OCI-LY7 (cell line): ENCODE results near the gene CASP9. TPM values are rescaled to one million over a fixed set of nuclear protein-coding genes. Genes with fewer than 3 reads are reported as not detected.
"Not testable (repeated sequence)": the region's sequence is repeated elsewhere in the genome, so short reads cannot be mapped to it uniquely, and the experiment has no call there.

Experiments used
- BruUV-seq: library from RNA; stranded (reverse); fragments of 400-500 nt; replicated peaks from 2 replicates; lab custom pipeline; 2021; lab: Mats Ljungman, UMichigan
- CTCF ChIA-PET: fragments of 300-600 bp; sonication (Branson Sonifier 250); formaldehyde crosslinking; loops from one replicate; lab custom pipeline; 2022; ENCODE audit warnings: antibody characterized with exemption; ENCODE audit not compliant: unreplicated experiment; lab: Charles Lee
- POLR2A ChIA-PET: fragments of 300-600 bp; sonication (Branson Sonifier 250); formaldehyde crosslinking; loops from one replicate; lab custom pipeline; 2022; ENCODE audit warnings: antibody characterized with exemption; lab: Charles Lee
- DNase-seq: peaks from one replicate; pipeline ENCODE4 v3.0.0-alpha.2; 2015; ENCODE audit warnings: low spot score
- H2AFZ ChIP-seq: fragments of 200-600 bp; sonication (generic), shearing (Covaris generic); 2 replicates; pipeline ENCODE4 v1.6.1; 2014; ENCODE audit warnings: mild to moderate bottlenecking, antibody characterized with exemption, low read length, moderate library complexity
- H3K27ac ChIP-seq: fragments of 200-600 bp; sonication (generic); 2 replicates; pipeline ENCODE4 v1.5.1; 2014; ENCODE audit warnings: mixed run types, low read depth, mild to moderate bottlenecking, moderate library complexity, low read length, inconsistent platforms; ENCODE audit not compliant: poor library complexity, severe bottlenecking
- H3K36me3 ChIP-seq: fragments of 200-600 bp; sonication (generic); 2 replicates; pipeline ENCODE4 v1.6.1; 2014; ENCODE audit warnings: mild to moderate bottlenecking, antibody characterized with exemption, low read length, moderate library complexity, mixed read lengths; ENCODE audit not compliant: insufficient read depth
- H3K4me1 ChIP-seq: fragments of 200-600 bp; sonication (generic); 2 replicates; pipeline ENCODE4 v1.5.1; 2014; ENCODE audit warnings: mild to moderate bottlenecking, low read length; ENCODE audit not compliant: insufficient read depth, poor library complexity, severe bottlenecking
- H3K4me2 ChIP-seq: fragments of 200-600 bp; sonication (generic); 2 replicates; pipeline ENCODE4 v1.6.1; 2014; ENCODE audit warnings: mild to moderate bottlenecking, low read length
- H3K4me3 ChIP-seq: fragments of 200-600 bp; sonication (generic); 2 replicates; pipeline ENCODE4 v1.5.1; 2014; ENCODE audit warnings: mild to moderate bottlenecking, low read depth, low read length; ENCODE audit not compliant: poor library complexity, severe bottlenecking
- H3K79me2 ChIP-seq: fragments of 200-600 bp; sonication (generic); 2 replicates; pipeline ENCODE4 v1.6.1; 2016; ENCODE audit warnings: low read depth, mild to moderate bottlenecking, low read length, moderate library complexity, mixed read lengths; ENCODE audit not compliant: insufficient read depth
- H3K9me2 ChIP-seq: fragments of 200-600 bp; sonication (generic); 2 replicates; pipeline ENCODE4 v1.6.1; 2016; ENCODE audit warnings: mild to moderate bottlenecking, low read length, mixed read lengths; ENCODE audit not compliant: insufficient read depth
- H3K9me3 ChIP-seq: fragments of 200-600 bp; sonication (generic); 2 replicates; pipeline ENCODE4 v1.6.1; 2014; ENCODE audit warnings: mild to moderate bottlenecking, mixed run types, low read length, mixed read lengths
- H4K20me1 ChIP-seq: fragments of 200-600 bp; sonication (generic); 2 replicates; pipeline ENCODE4 v1.6.1; 2014; ENCODE audit warnings: mild to moderate bottlenecking, antibody characterized with exemption, low read length, moderate library complexity, mixed read lengths; ENCODE audit not compliant: insufficient read depth
- EZH2phosphoT487 ChIP-seq: fragments of 200-600 bp; sonication (generic); IDR thresholded peaks from 2 replicates; pipeline ENCODE4 v1.6.1; 2018; ENCODE audit warnings: low read depth, borderline replicate concordance, mild to moderate bottlenecking, mixed run types, antibody characterized with exemption, low read length, moderate library complexity, mixed read lengths
- intact Hi-C: fragments of 100-400 bp; cut with micrococcal nuclease; formaldehyde crosslinking; loops from one replicate; pipeline ENCODE4 v1.10.0; 2022; ENCODE audit not compliant: unreplicated experiment
- total RNA-seq, 2 experiments: library from RNA; depleted of rRNA in 1 of 2; stranded (reverse); fragments of >200 nt in 1 of 2; shearing (Covaris generic) in 1 of 2; gene quantifications; 2 replicates each; pipeline ENCODE4 v1.2.3, GENCODE V29; 2014 to 2022
- TF ChIP-seq, protein P1 (sequence below): fragments of 200-600 bp; sonication (generic); conservative IDR thresholded peaks from 2 replicates; pipeline ENCODE4 v1.5.1; 2014; ENCODE audit warnings: mild to moderate bottlenecking, antibody characterized with exemption, low read length, moderate library complexity, mixed read lengths

Gene CASP9
- total RNA-seq, 2 experiments from 2014 or later = 14.5 to 17.6 TPM

- Histone ChIP-seq H3K9me2 (no peaks in the 10 kb centered on the region), H4K20me1 (no peaks in the 10 kb centered on the region), H3K4me2 (no peak overlapping the region), H3K9me3 (no peaks in the 10 kb centered on the region), H3K27ac (no peak overlapping the region), H3K36me3 (peaks cover 15% of the 10 kb centered on the region), H3K4me1 (peaks cover 18% of the 10 kb centered on the region), H3K79me2 (peaks cover 6% of the 10 kb centered on the region; the same call in 1 of the 2 replicates), H2AFZ (no peak overlapping the region), H3K4me3 (no peak overlapping the region)
- ChIA-PET CTCF (no interaction called here), POLR2A (no interaction called here)
- no TSS peak for BruUV-seq
- no peak for TF ChIP-seq EZH2phosphoT487
- TF ChIP-seq, protein P1, sequence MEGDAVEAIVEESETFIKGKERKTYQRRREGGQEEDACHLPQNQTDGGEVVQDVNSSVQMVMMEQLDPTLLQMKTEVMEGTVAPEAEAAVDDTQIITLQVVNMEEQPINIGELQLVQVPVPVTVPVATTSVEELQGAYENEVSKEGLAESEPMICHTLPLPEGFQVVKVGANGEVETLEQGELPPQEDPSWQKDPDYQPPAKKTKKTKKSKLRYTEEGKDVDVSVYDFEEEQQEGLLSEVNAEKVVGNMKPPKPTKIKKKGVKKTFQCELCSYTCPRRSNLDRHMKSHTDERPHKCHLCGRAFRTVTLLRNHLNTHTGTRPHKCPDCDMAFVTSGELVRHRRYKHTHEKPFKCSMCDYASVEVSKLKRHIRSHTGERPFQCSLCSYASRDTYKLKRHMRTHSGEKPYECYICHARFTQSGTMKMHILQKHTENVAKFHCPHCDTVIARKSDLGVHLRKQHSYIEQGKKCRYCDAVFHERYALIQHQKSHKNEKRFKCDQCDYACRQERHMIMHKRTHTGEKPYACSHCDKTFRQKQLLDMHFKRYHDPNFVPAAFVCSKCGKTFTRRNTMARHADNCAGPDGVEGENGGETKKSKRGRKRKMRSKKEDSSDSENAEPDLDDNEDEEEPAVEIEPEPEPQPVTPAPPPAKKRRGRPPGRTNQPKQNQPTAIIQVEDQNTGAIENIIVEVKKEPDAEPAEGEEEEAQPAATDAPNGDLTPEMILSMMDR = no peak
- intact Hi-C loops = no loop called here
- DNase-seq = no peak
Observed at GRCh38 chr1:15519625-15520024, 4.4 kb downstream of the CASP9 start.

DNA sequence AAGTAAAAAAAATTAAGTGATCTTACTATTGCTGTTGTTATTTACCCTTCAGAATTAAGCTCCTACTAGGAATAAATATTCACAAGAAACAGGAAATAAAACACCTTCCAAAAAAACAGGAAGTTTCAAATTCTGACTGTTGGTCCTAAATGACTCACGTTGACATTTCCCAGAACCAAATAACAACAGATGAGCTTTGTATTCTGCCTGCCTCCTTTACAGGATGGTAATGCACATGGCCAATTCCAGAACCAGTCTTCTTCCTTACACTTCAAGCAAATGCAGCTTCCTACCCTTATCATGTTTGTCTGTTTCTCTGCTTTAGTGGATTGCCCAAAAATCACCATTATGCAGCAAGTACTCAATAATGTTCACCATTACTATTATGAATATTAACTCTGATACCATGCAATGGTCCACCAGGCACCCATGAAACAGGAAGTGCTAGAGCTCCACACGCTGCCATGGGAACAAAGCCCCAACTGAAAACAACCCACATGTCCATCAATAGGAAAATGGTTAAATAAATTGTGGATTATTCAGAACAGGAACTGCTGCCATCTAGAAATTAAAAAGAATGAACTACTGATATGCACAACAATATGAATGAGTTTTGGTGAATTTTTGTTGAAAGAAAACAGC is 8.9 kb downstream of the CASP9 start:
- Histone ChIP-seq H3K36me3 (peaks cover 18% of the 10 kb centered on the region), H3K9me3 (no peaks in the 10 kb centered on the region), H3K4me2 (peak overlapping the region; percentile 34), H2AFZ (no peak overlapping the region), H4K20me1 (no peaks in the 10 kb centered on the region), H3K9me2 (no peaks in the 10 kb centered on the region), H3K4me1 (peaks cover 12% of the 10 kb centered on the region), H3K79me2 (no peaks in the 10 kb centered on the region), H3K27ac (no peak overlapping the region), H3K4me3 (no peak overlapping the region)
- DNase-seq = no peak
- intact Hi-C loops = no loop called here
- CTCF ChIA-PET = no interaction called here
- POLR2A ChIA-PET = interaction anchor here (0.7 to 0.8 kb wide), 2 partner anchors 10 to 47 kb away, joined by 3 to 5 read pairs; no protein-coding TSS in a partner anchor
- TF ChIP-seq, protein P1 = no peak
- TF ChIP-seq EZH2phosphoT487 = no peak
- BruUV-seq = TSS peak; percentile 32

DNA sequence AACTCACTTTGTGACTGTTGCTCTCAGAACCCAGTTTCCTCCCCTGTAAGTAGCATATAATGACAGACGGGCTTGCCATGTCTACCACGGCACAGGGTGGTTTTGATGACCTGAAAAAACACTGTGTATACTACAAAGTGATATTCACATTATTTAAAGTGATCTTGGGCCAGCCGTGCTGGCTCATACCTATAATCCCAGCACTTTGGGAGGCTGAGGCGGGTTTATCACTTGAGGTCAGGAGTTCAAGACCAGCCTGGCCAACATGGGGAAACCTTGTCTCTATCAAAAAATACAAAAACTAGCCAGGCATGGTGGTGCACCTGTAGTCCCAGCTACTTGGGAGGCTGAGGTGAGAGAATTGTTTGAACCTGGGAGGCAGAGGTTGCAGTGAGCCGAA is 9.5 kb downstream of the CASP9 start:
- H3K4me2 ChIP-seq, H3K9me3 ChIP-seq, BruUV-seq, H4K20me1 ChIP-seq, H3K27ac ChIP-seq, H3K9me2 ChIP-seq, intact Hi-C loops, CTCF ChIA-PET, H2AFZ ChIP-seq, H3K4me3 ChIP-seq, DNase-seq, H3K79me2 ChIP-seq: not testable (repeated sequence)
- peaks cover 18% of the 10 kb centered on the region for H3K36me3 ChIP-seq
- POLR2A ChIA-PET = interaction anchor here (0.6 to 1.3 kb wide), 3 partner anchors 9 to 179 kb away, joined by 3 read pairs; no protein-coding TSS in a partner anchor
- peaks cover 18% of the 10 kb centered on the region for H3K4me1 ChIP-seq
